Psoas muscle (tissue), 8 donors: ENCODE measurements around the gene CCDC88C. TPM values are rescaled to one million over a fixed set of nuclear protein-coding genes. Genes with fewer than 3 reads are reported as not detected.
A peak's percentile ranks its signal among the peaks of the same experiment; 100 is the strongest.

Source experiments
- ATAC-seq, 4 donors: fragments of 200-7000 bp; cut with Tn5 transposase; one replicate each; pipeline ENCODE4 v1.9.1; 2020; ENCODE audit warnings: moderate library complexity in 3 of 4, mild to moderate bottlenecking in 2 of 4
- DNase-seq, 2 donors: peaks; one replicate each; pipeline ENCODE4 v3.0.0-alpha.2; 2020
- H3K27ac ChIP-seq: fragments of 200-600 bp; one replicate; pipeline ENCODE4 v1.8.0; 2022
- H3K27me3 ChIP-seq, 3 donors: fragments of 200-600 bp in 1 of 3; one replicate each; pipeline versions ENCODE4 v1.6.1 to v1.8.0; 2013 to 2022; ENCODE audit warnings: low read length in 2 of 3, mild to moderate bottlenecking in 2 of 3, moderate library complexity in 1 of 3; ENCODE audit not compliant: insufficient read depth in 3 of 3
- H3K36me3 ChIP-seq, 2 donors: fragments of 200-600 bp in 1 of 2; one replicate each; pipeline versions ENCODE4 v1.6.1 to v1.8.0; 2013 to 2022; ENCODE audit warnings: low read depth in 1 of 2, mild to moderate bottlenecking in 1 of 2, moderate library complexity in 1 of 2; ENCODE audit not compliant: insufficient read depth in 1 of 2
- H3K4me1 ChIP-seq: fragments of 200-600 bp; one replicate; pipeline ENCODE4 v1.8.0; 2022
- H3K4me3 ChIP-seq: fragments of 200-600 bp; one replicate; pipeline ENCODE4 v1.8.0; 2022; ENCODE audit warnings: mild to moderate bottlenecking
- H3K9me3 ChIP-seq: fragments of 200-600 bp; one replicate; pipeline ENCODE4 v1.8.0; 2022
- CTCF ChIP-seq: fragments of 200-600 bp; IDR thresholded peaks from one replicate; pipeline ENCODE4 v1.8.0; 2022; ENCODE audit warnings: antibody characterized with exemption
- WGBS, 3 donors: extraction: QIAGEN DNeasy Blood & Tissue Kit; methylation state at CpG; one replicate each; pipeline versions ENCODE4 v1.1.6 to v1.1.7; 2013; 5-methylcytosine and 5-hydroxymethylcytosine counted together
- intact Hi-C, 2 donors: fragments of 100-400 bp; cut with DNase I; formaldehyde crosslinking; loops; one replicate each; pipeline versions ENCODE4 v1.11.0 to v1.14.2; 2022
- polyA plus RNA-seq, 3 donors: library from polyadenylated mRNA; stranded (reverse); fragments of 200-250 nt; gene quantifications; one replicate each; pipeline ENCODE4 v1.2.3, GENCODE V29; 2013
- total RNA-seq, 4 donors: library from RNA; stranded (reverse); fragmentation: NEBNext Ultra II Directional in 2 of 4; extraction: Animal tissue kit (Norgen Biotek cat#: 25700) in 2 of 4; gene quantifications; one replicate each; pipeline versions ENCODE4 v1.2.1 to v1.2.4, GENCODE V29; 2021 to 2023
- donor health status: healthy with polysubstance abuse.
- donor health status: DM: no; HTN: no; CAD: no; lungs with moderate emphysema.
- donor health status: Bipolar disorder and iron deficiency.
- donor health status: healthy.
- donor health status: DM: yes; HTN: yes; CAD: no.
- donor health status: DM: no; HTN: no; CAD: no.
- donor health status: DM: no; HTN: no; CAD: no.
- donor health status: DM: yes; HTN: yes; CAD: no.

CCDC88C gene
- total and polyA plus RNA-seq, 7 donors: 0.49 to 3.9 (median 2.4) TPM

GRCh38 chr14:91286530-91286937 lies 131.1 kb downstream of the CCDC88C start:
- DNase-seq: peak; percentile 76 to 77
- Histone ChIP-seq H3K4me1 (no peaks in the 10 kb centered on the region), H3K27ac (no peak overlapping the region), H3K4me3 (no peak overlapping the region), H3K27me3 (no peaks in the 10 kb centered on the region), H3K36me3 (peaks cover 0 to 4% of the 10 kb centered on the region in 2 donors), H3K9me3 (no peaks in the 10 kb centered on the region)
- intact Hi-C loops: loop anchor here (2.0 to 5.0 kb wide), 3 partner anchors 109 to 379 kb away; no protein-coding TSS in a partner anchor
- WGBS, 3 donors: 38 to 46% (median 38%) methylated on average over 7 of the region's 7 CpGs
- peak; percentile 66 to 83 (median 75) for ATAC-seq
- TF ChIP-seq CTCF: peak; percentile 87

DNA sequence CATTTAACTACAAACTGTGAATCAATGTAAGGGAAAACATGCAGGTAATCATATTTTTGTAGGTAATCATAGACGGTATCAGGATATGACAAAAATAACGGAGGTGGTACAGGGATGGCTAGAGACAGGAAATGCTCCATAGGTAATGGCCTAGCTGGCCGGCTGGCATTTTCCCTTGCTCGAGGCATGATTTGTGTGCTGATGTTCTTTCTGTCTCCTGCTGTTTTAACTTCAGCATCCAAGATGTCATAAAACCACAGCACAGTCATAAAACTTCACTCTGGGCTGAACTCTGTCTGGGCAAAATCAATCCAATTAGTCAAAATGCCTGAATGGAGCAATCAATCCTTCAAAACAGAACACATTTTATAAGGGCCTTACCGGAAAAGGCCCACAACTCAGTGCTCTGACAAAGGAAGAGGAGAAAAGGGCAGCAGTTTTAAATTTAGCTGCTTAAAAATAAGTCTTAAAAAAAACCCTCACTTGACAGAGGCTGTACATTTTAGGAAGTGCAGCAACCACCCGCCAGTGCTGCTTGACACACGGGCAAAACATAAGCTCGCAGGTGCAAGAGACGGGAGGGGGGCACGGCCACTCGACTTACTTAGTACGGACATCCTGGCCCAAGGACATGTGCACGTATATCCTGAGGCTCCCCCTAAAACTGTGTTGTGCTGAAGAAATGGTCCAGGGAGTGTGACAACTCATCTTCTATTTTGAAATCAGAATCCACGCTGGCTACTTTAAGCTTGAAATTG lies 132.7 kb downstream of the CCDC88C start:
- Histone ChIP-seq H3K27me3 (no peaks in the 10 kb centered on the region), H3K4me1 (no peaks in the 10 kb centered on the region), H3K9me3 (no peaks in the 10 kb centered on the region), H3K4me3 (no peak overlapping the region), H3K36me3 (peaks cover 0 to 4% of the 10 kb centered on the region in 2 donors), H3K27ac (no peak overlapping the region)
- no peak for DNase-seq
- ATAC-seq: no peak
- intact Hi-C loops: loop anchor here (5.0 kb wide), 2 partner anchors 108 to 378 kb away; no protein-coding TSS in a partner anchor
- WGBS, 3 donors: 81 to 82% (median 82%) methylated on average over 14 of the region's 14 CpGs
- no peak for TF ChIP-seq CTCF

DNA sequence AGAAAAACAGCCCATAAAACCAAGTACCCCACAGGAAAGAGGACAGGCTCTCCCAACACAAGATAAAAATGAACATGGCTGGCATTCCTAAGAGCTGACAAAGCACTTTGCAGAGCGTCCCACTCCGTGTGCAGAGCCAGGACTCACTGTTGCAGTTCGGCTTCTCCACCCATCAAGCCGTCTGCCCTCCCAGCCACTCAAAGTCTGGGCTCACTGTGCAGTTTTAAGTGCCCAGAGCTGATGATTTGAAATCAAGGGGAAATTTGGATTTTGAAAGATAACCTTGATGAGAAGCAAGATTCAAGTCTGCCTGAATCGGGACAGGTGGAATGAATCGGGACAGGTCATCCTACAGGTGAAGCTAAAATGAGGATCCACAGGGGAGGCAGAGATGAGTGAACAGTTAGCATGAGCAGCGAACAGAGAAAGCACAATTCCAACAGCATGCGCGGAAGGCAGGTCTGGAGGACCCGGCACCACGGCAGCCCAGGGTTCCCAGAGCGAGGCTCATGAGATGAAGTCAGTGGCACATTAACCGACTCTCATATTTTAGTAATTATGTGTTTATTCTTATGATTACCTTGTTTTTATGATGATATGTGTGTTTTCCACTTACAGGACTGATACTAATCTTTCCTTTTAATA lies 133.4 kb downstream of the CCDC88C start:
- intact Hi-C loops: no loop called here
- no peaks in the 10 kb centered on the region for H3K9me3 ChIP-seq
- no peaks in the 10 kb centered on the region for H3K27me3 ChIP-seq
- no peak overlapping the region for H3K27ac ChIP-seq
- no peak for TF ChIP-seq CTCF
- no peak overlapping the region for H3K4me3 ChIP-seq
- peaks cover 0 to 4% of the 10 kb centered on the region in 2 donors for H3K36me3 ChIP-seq
- DNase-seq (no peak), ATAC-seq (no peak)
- no peaks in the 10 kb centered on the region for H3K4me1 ChIP-seq
- WGBS, 3 donors: 79 to 89% (median 83%) methylated on average over 13 of the region's 13 CpGs

DNA sequence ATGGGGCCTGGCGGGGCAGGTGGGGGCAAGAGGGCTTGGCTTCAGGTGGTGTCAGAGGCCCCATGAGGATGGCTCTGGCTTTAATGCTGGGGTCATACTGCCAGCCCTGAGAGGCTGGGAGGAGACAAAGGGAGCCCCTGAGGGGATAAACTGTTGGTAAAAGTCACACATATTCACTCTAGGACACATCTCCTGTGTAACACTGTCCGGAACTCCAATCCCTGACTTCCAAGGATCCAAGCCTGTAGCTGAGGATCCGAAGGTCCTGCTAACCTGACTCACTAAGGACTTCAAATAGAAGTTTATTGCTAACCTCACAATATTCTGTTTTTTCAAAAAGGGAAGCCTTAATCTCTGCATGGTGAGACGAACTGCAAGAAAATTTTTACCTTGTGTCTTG lies 134.0 kb downstream of the CCDC88C start:
- ATAC-seq: no peak
- peaks cover 0 to 4% of the 10 kb centered on the region in 2 donors for H3K36me3 ChIP-seq
- 93 to 98% (median 96%) methylated on average over 4 of the region's 4 CpGs for WGBS, 3 donors
- H3K27ac ChIP-seq: no peak overlapping the region
- intact Hi-C loops: no loop called here
- no peaks in the 10 kb centered on the region for H3K27me3 ChIP-seq
- no peaks in the 10 kb centered on the region for H3K4me1 ChIP-seq
- no peaks in the 10 kb centered on the region for H3K9me3 ChIP-seq
- H3K4me3 ChIP-seq: no peak overlapping the region
- DNase-seq: no peak
- TF ChIP-seq CTCF: no peak
